Prostate gland (tissue), 2 donors: Measurements from ENCODE around the gene DOCK11.

ENCODE experiments used
- POLR2A ChIP-seq: fragments of 450-650 bp; IDR thresholded peaks from one replicate; pipeline ENCODE4 v1.6.1; 2016; ENCODE audit warnings: antibody characterized with exemption, mild to moderate bottlenecking
- POLR2AphosphoS5 ChIP-seq: sonication (generic); formaldehyde crosslinking; IDR thresholded peaks from one replicate; pipeline ENCODE4 v1.6.1; 2017; ENCODE audit warnings: antibody characterized with exemption
- TF ChIP-seq, protein P1 (sequence below), 4 experiments: fragments of 200-600 bp in 2 of 4; fragments of 450-650 bp in 2 of 4; sonication (generic) in 2 of 4; IDR thresholded peaks; 1 replicate in 3 of 4; 2 replicates in 1 of 4; pipeline ENCODE4 v1.5.1; 2016 to 2019; ENCODE audit warnings: antibody characterized with exemption in 4 of 4, mild to moderate bottlenecking in 2 of 4, moderate library complexity in 2 of 4

DNA sequence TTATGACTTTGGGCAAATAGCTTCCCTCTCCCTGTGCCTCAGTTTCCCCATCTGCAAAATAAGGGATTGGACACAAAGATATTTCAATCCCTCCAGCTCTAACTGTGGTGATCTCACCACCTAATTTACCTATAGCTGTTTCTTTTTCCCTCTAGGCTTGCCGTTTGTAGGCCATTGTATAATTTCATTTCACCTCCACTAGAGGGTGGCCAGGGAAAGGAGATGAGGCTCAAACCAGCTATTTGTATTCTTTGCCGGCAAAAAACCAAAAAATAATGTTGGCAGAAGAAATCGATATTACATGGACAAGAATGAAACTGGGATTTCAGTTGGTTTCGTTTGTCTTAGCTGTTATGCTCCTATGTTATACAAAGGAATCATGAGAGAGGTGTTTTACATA is 36.1 kb upstream of the DOCK11 start:
- TF ChIP-seq, protein P1, sequence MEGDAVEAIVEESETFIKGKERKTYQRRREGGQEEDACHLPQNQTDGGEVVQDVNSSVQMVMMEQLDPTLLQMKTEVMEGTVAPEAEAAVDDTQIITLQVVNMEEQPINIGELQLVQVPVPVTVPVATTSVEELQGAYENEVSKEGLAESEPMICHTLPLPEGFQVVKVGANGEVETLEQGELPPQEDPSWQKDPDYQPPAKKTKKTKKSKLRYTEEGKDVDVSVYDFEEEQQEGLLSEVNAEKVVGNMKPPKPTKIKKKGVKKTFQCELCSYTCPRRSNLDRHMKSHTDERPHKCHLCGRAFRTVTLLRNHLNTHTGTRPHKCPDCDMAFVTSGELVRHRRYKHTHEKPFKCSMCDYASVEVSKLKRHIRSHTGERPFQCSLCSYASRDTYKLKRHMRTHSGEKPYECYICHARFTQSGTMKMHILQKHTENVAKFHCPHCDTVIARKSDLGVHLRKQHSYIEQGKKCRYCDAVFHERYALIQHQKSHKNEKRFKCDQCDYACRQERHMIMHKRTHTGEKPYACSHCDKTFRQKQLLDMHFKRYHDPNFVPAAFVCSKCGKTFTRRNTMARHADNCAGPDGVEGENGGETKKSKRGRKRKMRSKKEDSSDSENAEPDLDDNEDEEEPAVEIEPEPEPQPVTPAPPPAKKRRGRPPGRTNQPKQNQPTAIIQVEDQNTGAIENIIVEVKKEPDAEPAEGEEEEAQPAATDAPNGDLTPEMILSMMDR (IDR thresholded peaks at IDR 0.05) = peak in 2 of 4 experiments; percentile 8 to 39
- TF ChIP-seq POLR2AphosphoS5 (no peak), POLR2A (no peak)
